Muscle of arm (tissue), 12 donors: Measurements from ENCODE around the gene SCN10A. TPM values are rescaled to one million over a fixed set of nuclear protein-coding genes. Genes with fewer than 3 reads are reported as not detected.

Source experiments
- DNase-seq: peaks from one replicate; pipeline ENCODE4 v3.0.0-alpha.2; 2013
- polyA plus RNA-seq, 12 donors: library from polyadenylated mRNA; unstranded; fragments of 120-200 nt; gene quantifications; one replicate each; pipeline ENCODE4 v1.2.1, GENCODE V29; 2013; ENCODE audit not compliant: insufficient read length in 12 of 12

The SCN10A gene
- polyA plus RNA-seq, 12 donors, result not detected

GRCh38 chr3:38721207-38721772 lies 94.7 kb downstream of the SCN10A start:
- no peak for DNase-seq

- no peak for DNase-seq
Measured at GRCh38 chr3:38720465-38720864, 95.6 kb downstream of the SCN10A start.

GRCh38 chr3:38717355-38718240 lies 98.4 kb downstream of the SCN10A start:
- no peak for DNase-seq

- no peak for DNase-seq
Measured at GRCh38 chr3:38713121-38713520, 102.9 kb downstream of the SCN10A start.

- no peak for DNase-seq
Measured at GRCh38 chr3:38711321-38711720, 104.7 kb downstream of the SCN10A start.

- DNase-seq, result no peak
Measured at GRCh38 chr3:38707730-38708129, 108.3 kb downstream of the SCN10A start.

GRCh38 chr3:38706961-38707360 lies 109.1 kb downstream of the SCN10A start:
- DNase-seq, result no peak

GRCh38 chr3:38702231-38702630 lies 113.8 kb downstream of the SCN10A start:
- no peak for DNase-seq

GRCh38 chr3:38698760-38699159 lies 117.3 kb downstream of the SCN10A start:
- no peak for DNase-seq

GRCh38 chr3:38698061-38698460 lies 118.0 kb downstream of the SCN10A start:
- DNase-seq, result no peak

GRCh38 chr3:38696034-38696433 lies 120.0 kb downstream of the SCN10A start:
- no peak for DNase-seq

- no peak for DNase-seq
Measured at GRCh38 chr3:38690185-38690584, 125.8 kb downstream of the SCN10A start.

GRCh38 chr3:38689774-38690173 lies 126.2 kb downstream of the SCN10A start:
- DNase-seq, result no peak

GRCh38 chr3:38689346-38689745 lies 126.7 kb downstream of the SCN10A start:
- no peak for DNase-seq

GRCh38 chr3:38687321-38687720 lies 128.7 kb downstream of the SCN10A start:
- no peak for DNase-seq

- no peak for DNase-seq
Measured at GRCh38 chr3:38684546-38684945, 131.5 kb downstream of the SCN10A start.

GRCh38 chr3:38669668-38670067 lies 146.3 kb downstream of the SCN10A start:
- DNase-seq, result no peak

GRCh38 chr3:38662544-38662943 lies 153.5 kb downstream of the SCN10A start:
- no peak for DNase-seq

- no peak for DNase-seq
Measured at GRCh38 chr3:38658841-38659240, 157.2 kb downstream of the SCN10A start.

GRCh38 chr3:38657369-38657768 lies 158.6 kb downstream of the SCN10A start:
- no peak for DNase-seq

- no peak for DNase-seq
Measured at GRCh38 chr3:38655708-38656300, 160.2 kb downstream of the SCN10A start.

- no peak for DNase-seq
Measured at GRCh38 chr3:38653685-38654537, 162.1 kb downstream of the SCN10A start.
